Ishikawa (cell line): ENCODE data around the gene CBLB.

Source experiments
- CEBPB ChIP-seq: IDR thresholded peaks from 2 replicates; pipeline ENCODE4 v1.6.1; 2012
- CREB1 ChIP-seq: IDR thresholded peaks from 2 replicates; pipeline ENCODE4 v1.6.1; 2012; ENCODE audit warnings: low read depth
- EGR1 ChIP-seq: IDR thresholded peaks from 2 replicates; pipeline ENCODE4 v1.6.1; 2012
- EP300 ChIP-seq: IDR thresholded peaks from 2 replicates; pipeline ENCODE4 v1.6.1; 2012; ENCODE audit warnings: borderline replicate concordance
- FOXM1 ChIP-seq: IDR thresholded peaks from 2 replicates; pipeline ENCODE4 v1.6.1; 2012; ENCODE audit warnings: low read depth, borderline replicate concordance
- MAX ChIP-seq: IDR thresholded peaks from 2 replicates; pipeline ENCODE4 v1.6.1; 2012
- NFIC ChIP-seq: IDR thresholded peaks from 2 replicates; pipeline ENCODE4 v1.6.1; 2012
- RAD21 ChIP-seq: IDR thresholded peaks from 2 replicates; pipeline ENCODE4 v1.6.1; 2012; ENCODE audit warnings: low read depth
- REST ChIP-seq: IDR thresholded peaks from 2 replicates; pipeline ENCODE4 v1.6.1; 2012; ENCODE audit warnings: low read depth, mild to moderate bottlenecking
- TAF1 ChIP-seq: IDR thresholded peaks from 2 replicates; pipeline ENCODE4 v1.6.1; 2012; ENCODE audit warnings: low read depth, mild to moderate bottlenecking
- TCF12 ChIP-seq: IDR thresholded peaks from 2 replicates; pipeline ENCODE4 v1.6.1; 2012; ENCODE audit warnings: low read depth
- TEAD4 ChIP-seq: IDR thresholded peaks from 2 replicates; pipeline ENCODE4 v1.6.1; 2012
- USF1 ChIP-seq: IDR thresholded peaks from 2 replicates; pipeline ENCODE4 v1.6.1; 2012
- YY1 ChIP-seq: IDR thresholded peaks from 2 replicates; pipeline ENCODE4 v1.6.1; 2012; ENCODE audit warnings: low read depth
- ZBTB7A ChIP-seq: IDR thresholded peaks from 2 replicates; pipeline ENCODE4 v1.6.1; 2012; ENCODE audit warnings: low read depth

The CBLB gene

GRCh38 chr3:105746231-105746996, 122.4 kb downstream of the CBLB start:
- TF ChIP-seq NFIC = no peak
- no peak for TF ChIP-seq CREB1
- no peak for TF ChIP-seq TEAD4
- no peak for TF ChIP-seq USF1
- TF ChIP-seq TAF1 = no peak
- TF ChIP-seq FOXM1 = no peak
- no peak for TF ChIP-seq YY1
- no peak for TF ChIP-seq EGR1
- TF ChIP-seq CEBPB = no peak
- TF ChIP-seq TCF12 = no peak

GRCh38 chr3:105745046-105745445, 123.8 kb downstream of the CBLB start:
- no peak for TF ChIP-seq EGR1
- no peak for TF ChIP-seq CREB1
- no peak for TF ChIP-seq USF1
- no peak for TF ChIP-seq TAF1
- TF ChIP-seq CEBPB = no peak
- TF ChIP-seq FOXM1 = no peak
- TF ChIP-seq NFIC = no peak

- TF ChIP-seq TEAD4 (no peak), TCF12 (no peak), FOXM1 (no peak), RAD21 (no peak), NFIC (no peak), USF1 (no peak), MAX (no peak), ZBTB7A (no peak), EP300 (no peak), CREB1 (no peak), YY1 (no peak), REST (no peak), TAF1 (no peak), CEBPB (no peak), EGR1 (no peak)
These were observed 124.6 kb downstream of the CBLB start for GRCh38 chr3:105744202-105744601.

GRCh38 chr3:105733356-105733755, 135.5 kb downstream of the CBLB start:
- TF ChIP-seq NFIC = no peak
- no peak for TF ChIP-seq CREB1
- no peak for TF ChIP-seq ZBTB7A
- no peak for TF ChIP-seq REST
- no peak for TF ChIP-seq MAX
- no peak for TF ChIP-seq RAD21

- TF ChIP-seq TCF12 (no peak), CEBPB (no peak)
These were observed 137.1 kb downstream of the CBLB start for GRCh38 chr3:105731686-105732085.

GRCh38 chr3:105730801-105731354, 137.9 kb downstream of the CBLB start:
- TF ChIP-seq CEBPB = no peak
- no peak for TF ChIP-seq RAD21
- no peak for TF ChIP-seq TCF12
- no peak for TF ChIP-seq TAF1
